GM18505 (cell line): Measurements from ENCODE around the gene INAVA.

Experiments used
- ATAC-seq: cut with Tn5 transposase; IDR thresholded peaks from one replicate; pipeline ENCODE4 v1.9.1; 2021; ENCODE audit not compliant: unreplicated experiment
- POLR2A ChIP-seq: IDR thresholded peaks from 4 replicates; pipeline ENCODE4 v1.6.1; 2011; ENCODE audit warnings: borderline replicate concordance; ENCODE audit not compliant: insufficient read depth, insufficient read length; ENCODE audit errors: extremely low read depth

The INAVA gene

GRCh38 chr1:200899015-200899386 lies 4.3 kb downstream of the INAVA start:
- TF ChIP-seq POLR2A: no peak
- no peak for ATAC-seq

- no peak for TF ChIP-seq POLR2A
- no peak for ATAC-seq
Measured at GRCh38 chr1:200899451-200899915, 4.8 kb downstream of the INAVA start.

GRCh38 chr1:200899954-200900867 lies 5.5 kb downstream of the INAVA start:
- TF ChIP-seq POLR2A: no peak

DNA sequence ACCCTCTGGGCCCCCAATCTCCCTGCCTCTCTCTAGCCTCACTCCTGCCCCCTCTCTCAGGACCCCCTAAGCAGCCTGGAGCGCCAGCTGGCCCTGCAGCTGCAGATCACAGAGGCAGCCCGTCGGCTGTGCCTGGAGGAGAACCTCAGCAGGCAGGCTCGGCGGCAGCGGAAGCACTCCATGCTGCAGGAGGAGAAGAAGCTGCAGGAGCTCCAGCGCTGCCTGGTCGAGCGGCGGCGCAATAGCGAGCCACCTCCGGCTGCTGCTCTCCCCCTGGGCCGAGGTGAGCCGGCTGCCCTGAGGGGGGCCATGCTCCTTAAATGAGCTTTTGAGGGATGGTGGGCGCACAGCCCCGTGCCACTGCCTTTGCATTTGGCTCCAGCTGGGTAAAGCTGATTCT lies 6.2 kb downstream of the INAVA start:
- ATAC-seq: no peak
- TF ChIP-seq POLR2A: no peak

More at GRCh38 chr1:200899954-200900867, 5.5 kb downstream of the INAVA start:
- ATAC-seq: no peak

- TF ChIP-seq POLR2A: no peak
- ATAC-seq: no peak
Measured at GRCh38 chr1:200901350-200901749, 6.7 kb downstream of the INAVA start.

- TF ChIP-seq POLR2A: no peak
- no peak for ATAC-seq
Measured at GRCh38 chr1:200901796-200902444, 7.2 kb downstream of the INAVA start.

- no peak for TF ChIP-seq POLR2A
- ATAC-seq: no peak
Measured at GRCh38 chr1:200903793-200904192, 9.1 kb downstream of the INAVA start.

GRCh38 chr1:200904772-200905171 lies 10.1 kb downstream of the INAVA start:
- TF ChIP-seq POLR2A: no peak
- no peak for ATAC-seq

- no peak for TF ChIP-seq POLR2A
Measured at GRCh38 chr1:200905411-200906052, 10.8 kb downstream of the INAVA start.

DNA sequence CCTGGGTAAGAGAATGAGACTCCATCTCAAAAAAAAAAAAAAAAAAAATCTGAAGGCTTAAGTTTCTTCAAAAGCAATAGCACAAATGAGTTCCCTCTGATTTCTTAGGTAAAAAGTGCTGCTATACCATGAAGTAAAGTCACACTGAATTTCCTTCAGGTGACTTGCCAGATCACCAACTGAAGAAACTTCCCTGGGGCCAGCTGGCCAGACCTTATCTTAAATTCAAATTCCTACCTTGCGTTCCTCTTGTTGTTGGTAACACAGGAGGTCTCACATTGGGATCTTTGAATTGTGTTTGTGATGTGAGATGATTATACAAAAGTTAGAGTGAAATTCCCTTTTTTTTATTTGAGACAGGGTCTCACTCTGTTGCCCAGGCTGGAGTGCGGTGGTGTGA lies 11.8 kb downstream of the INAVA start:
- no peak for ATAC-seq
- TF ChIP-seq POLR2A: no peak

More at GRCh38 chr1:200905411-200906052, 10.8 kb downstream of the INAVA start:
- no peak for ATAC-seq

DNA sequence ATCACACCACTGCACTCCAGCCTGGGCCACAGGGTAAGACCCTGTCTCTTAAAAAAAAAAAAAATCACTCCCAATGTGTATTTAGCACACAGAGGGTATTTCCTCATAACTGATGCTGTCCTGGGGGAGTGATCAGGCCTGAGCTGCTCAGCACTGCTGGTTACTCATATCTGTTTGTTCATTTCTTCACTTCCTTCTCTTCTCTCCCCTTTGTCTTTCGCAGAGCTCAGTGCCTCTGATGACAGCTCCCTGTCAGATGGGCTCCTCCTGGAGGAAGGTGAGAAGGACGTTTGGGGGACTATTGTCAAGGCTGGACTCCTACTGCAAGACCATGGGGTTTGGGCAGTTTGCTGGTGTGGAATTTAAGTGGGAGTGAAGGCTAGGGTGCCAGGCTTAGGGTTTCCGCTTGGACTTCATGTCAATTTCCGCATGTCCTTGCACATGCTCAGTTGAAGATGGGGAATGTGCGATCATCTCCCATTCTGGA lies 13.0 kb downstream of the INAVA start:
- peak; percentile 60 for ATAC-seq
- TF ChIP-seq POLR2A: no peak

DNA sequence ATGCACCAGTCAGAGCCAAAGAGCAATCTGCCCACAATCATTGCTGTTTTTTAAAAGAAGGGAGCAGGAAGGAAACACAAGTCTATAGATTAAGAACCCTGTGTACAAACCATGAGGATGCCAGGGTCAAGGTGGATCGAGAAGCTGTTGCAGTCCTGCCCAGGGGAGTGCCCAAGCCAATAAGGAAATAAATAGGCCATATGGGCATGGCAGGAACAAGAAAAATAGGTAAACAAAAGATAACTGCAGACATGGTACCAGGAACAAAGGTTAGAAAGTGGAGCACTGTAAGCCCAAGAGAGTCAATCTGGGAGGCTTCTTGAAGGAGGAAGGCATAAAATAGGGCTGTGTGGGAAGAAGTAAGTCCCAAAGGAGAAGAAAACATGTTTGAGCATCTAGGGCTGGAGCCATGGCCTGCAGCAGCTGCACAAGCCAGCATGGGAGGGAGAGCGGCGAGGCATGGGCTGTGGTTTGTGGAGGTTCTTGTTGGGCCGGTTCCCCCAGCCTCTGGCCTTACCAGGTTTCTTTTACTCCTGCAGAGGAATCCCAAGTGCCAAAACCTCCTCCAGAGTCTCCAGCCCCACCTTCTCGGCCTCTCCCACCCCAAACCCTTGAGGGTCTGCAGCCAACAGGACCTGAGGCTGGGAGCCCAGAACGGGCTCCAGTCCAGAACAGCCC lies 13.6 kb downstream of the INAVA start:
- no peak for TF ChIP-seq POLR2A
- ATAC-seq: no peak

DNA sequence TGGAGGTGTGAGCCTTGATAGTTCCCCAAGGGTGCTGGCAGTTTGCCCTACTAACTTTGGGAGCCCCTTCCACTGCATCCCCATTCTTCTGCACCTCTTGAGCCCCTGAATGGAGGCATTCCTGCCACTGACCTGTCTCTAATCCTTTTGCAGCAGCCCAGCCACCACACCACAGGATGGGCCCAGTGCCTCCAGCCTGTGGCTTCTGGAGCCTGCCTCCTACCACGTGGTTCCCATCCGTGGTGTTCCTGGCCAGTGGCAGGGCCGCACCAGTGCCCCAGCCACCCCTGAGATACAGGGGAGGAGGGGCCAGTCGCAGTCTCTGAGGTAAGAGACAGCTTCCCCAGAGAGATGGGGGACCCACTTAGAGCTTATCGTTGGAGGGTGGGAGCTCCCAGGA lies 14.4 kb downstream of the INAVA start:
- no peak for TF ChIP-seq POLR2A
- ATAC-seq: no peak
